Measurements from ENCODE around the gene RHD. TPM values are rescaled to one million over a fixed set of nuclear protein-coding genes. Genes with fewer than 3 reads are reported as not detected.
A peak's percentile ranks its signal among the peaks of the same experiment; 100 is the strongest.

The RHD gene
- total RNA-seq, 3 donors from 2014 or later (not counting 1 experiment from before 2014, with no cell fraction given), result 0.21 TPM; not detected in 2

DNA sequence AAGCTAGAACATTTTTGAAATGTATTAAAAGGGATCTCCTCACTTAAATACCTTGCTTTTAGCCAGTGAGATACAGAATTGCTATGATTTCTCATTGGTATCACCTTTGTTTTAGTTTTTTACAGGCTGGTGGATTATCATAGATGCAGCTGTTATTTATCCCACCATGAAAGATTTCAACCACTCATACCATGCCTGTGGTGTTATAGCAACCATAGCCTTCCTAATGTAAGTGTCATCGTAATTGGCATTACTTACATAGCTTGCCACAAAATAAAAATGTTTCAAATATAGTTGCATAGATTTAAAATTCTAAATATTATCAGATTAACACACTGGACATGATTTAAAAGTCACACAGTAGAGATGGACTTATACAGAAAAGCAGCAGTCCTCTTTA, 70.5 kb downstream of the RHD start:
- Mint-ChIP-seq H3K27ac (peak overlapping the region in 1 of 2 donors; percentile 1), H3K27me3 (ENCODE audit: low read depth in 2 of 2) (no peaks in the 10 kb centered on the region), H3K36me3 (no peaks in the 10 kb centered on the region), H3K4me1 (peaks cover 39 to 44% of the 10 kb centered on the region in 2 donors), H3K4me3 (no peak overlapping the region), H3K9me3 (no peaks in the 10 kb centered on the region)
- H3K27me3 ChIP-seq (ENCODE audit: control insufficient read depth, insufficient read depth, low read length), result no peaks in the 10 kb centered on the region
- H3K36me3 ChIP-seq (ENCODE audit: control insufficient read depth, insufficient read depth, low read length), result peaks cover 35% of the 10 kb centered on the region
- H3K4me3 ChIP-seq (ENCODE audit: low read length), result no peak overlapping the region
- H3K9me3 ChIP-seq (ENCODE audit: control insufficient read depth, insufficient read depth, low read length), result no peaks in the 10 kb centered on the region
- TF ChIP-seq, protein P1, sequence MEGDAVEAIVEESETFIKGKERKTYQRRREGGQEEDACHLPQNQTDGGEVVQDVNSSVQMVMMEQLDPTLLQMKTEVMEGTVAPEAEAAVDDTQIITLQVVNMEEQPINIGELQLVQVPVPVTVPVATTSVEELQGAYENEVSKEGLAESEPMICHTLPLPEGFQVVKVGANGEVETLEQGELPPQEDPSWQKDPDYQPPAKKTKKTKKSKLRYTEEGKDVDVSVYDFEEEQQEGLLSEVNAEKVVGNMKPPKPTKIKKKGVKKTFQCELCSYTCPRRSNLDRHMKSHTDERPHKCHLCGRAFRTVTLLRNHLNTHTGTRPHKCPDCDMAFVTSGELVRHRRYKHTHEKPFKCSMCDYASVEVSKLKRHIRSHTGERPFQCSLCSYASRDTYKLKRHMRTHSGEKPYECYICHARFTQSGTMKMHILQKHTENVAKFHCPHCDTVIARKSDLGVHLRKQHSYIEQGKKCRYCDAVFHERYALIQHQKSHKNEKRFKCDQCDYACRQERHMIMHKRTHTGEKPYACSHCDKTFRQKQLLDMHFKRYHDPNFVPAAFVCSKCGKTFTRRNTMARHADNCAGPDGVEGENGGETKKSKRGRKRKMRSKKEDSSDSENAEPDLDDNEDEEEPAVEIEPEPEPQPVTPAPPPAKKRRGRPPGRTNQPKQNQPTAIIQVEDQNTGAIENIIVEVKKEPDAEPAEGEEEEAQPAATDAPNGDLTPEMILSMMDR (IDR thresholded peaks at IDR 0.05), result no peak
- no CpG with 5 or more reads among the region's 1 CpG for WGBS (ENCODE audit: insufficient coverage)
- H3K4me1 ChIP-seq (ENCODE audit: control insufficient read depth, insufficient read depth, low read length), result peaks cover 8% of the 10 kb centered on the region
- no peak overlapping the region for H3K27ac ChIP-seq (ENCODE audit: low read length)
- DNase-seq (peak in 1 of 2 donors; percentile 0), ATAC-seq (no peak)
- intact Hi-C loops (cut with micrococcal nuclease), result no loop called here

GRCh38 chr1:25343872-25344271, 71.6 kb downstream of the RHD start:
- no peaks in the 10 kb centered on the region for H3K27me3 ChIP-seq (ENCODE audit: control insufficient read depth, insufficient read depth, low read length)
- no peak overlapping the region for H3K4me3 ChIP-seq (ENCODE audit: low read length)
- TF ChIP-seq, protein P1 (IDR thresholded peaks at IDR 0.05), result no peak
- no peaks in the 10 kb centered on the region for H3K9me3 ChIP-seq (ENCODE audit: control insufficient read depth, insufficient read depth, low read length)
- 95% methylated on average over 4 of the region's 4 CpGs for WGBS (ENCODE audit: insufficient coverage)
- Mint-ChIP-seq H3K36me3 (no peaks in the 10 kb centered on the region), H3K4me3 (no peak overlapping the region), H3K9me3 (no peaks in the 10 kb centered on the region), H3K4me1 (peaks cover 41 to 44% of the 10 kb centered on the region in 2 donors), H3K27ac (peak overlapping the region; percentile 1 to 3), H3K27me3 (ENCODE audit: low read depth in 2 of 2) (no peaks in the 10 kb centered on the region)
- ATAC-seq (no peak), DNase-seq (peak in 1 of 2 donors; percentile 1)
- H3K4me1 ChIP-seq (ENCODE audit: control insufficient read depth, insufficient read depth, low read length), result peaks cover 8% of the 10 kb centered on the region
- H3K36me3 ChIP-seq (ENCODE audit: control insufficient read depth, insufficient read depth, low read length), result peaks cover 40% of the 10 kb centered on the region
- intact Hi-C loops (cut with micrococcal nuclease), result no loop called here
- H3K27ac ChIP-seq (ENCODE audit: low read length), result no peak overlapping the region

- H3K36me3 Mint-ChIP-seq, result no peaks in the 10 kb centered on the region
- intact Hi-C loops (cut with micrococcal nuclease), result no loop called here
- WGBS (ENCODE audit: insufficient coverage), result 98% methylated on average over 2 of the region's 2 CpGs
Observed at GRCh38 chr1:25347556-25347955, 75.2 kb downstream of the RHD start.

More at GRCh38 chr1:25347556-25347955, 75.2 kb downstream of the RHD start:
- Histone ChIP-seq H3K27me3 (ENCODE audit: control insufficient read depth, insufficient read depth, low read length) (no peaks in the 10 kb centered on the region), H3K36me3 (ENCODE audit: control insufficient read depth, insufficient read depth, low read length) (peaks cover 54% of the 10 kb centered on the region), H3K27ac (ENCODE audit: low read length) (no peak overlapping the region), H3K9me3 (ENCODE audit: control insufficient read depth, insufficient read depth, low read length) (no peaks in the 10 kb centered on the region), H3K4me1 (ENCODE audit: control insufficient read depth, insufficient read depth, low read length) (no peaks in the 10 kb centered on the region), H3K4me3 (ENCODE audit: low read length) (no peak overlapping the region)
- DNase-seq (peak in 1 of 2 donors; percentile 1), ATAC-seq (no peak)
- H3K27me3 Mint-ChIP-seq (ENCODE audit: low read depth in 2 of 2), result no peaks in the 10 kb centered on the region
- TF ChIP-seq, protein P1 (IDR thresholded peaks at IDR 0.05), result no peak
- no peaks in the 10 kb centered on the region for H3K9me3 Mint-ChIP-seq
- peak overlapping the region in 1 of 2 donors; percentile 59 for H3K27ac Mint-ChIP-seq
- H3K4me1 Mint-ChIP-seq, result peaks cover 14 to 24% of the 10 kb centered on the region in 2 donors
- no peak overlapping the region for H3K4me3 Mint-ChIP-seq
